Bronchial epithelial cell (primary cell): ENCODE data around the gene HYDIN. TPM values are rescaled to one million over a fixed set of nuclear protein-coding genes. Genes with fewer than 3 reads are reported as not detected.
"Not testable (repeated sequence)": the region's sequence is repeated elsewhere in the genome, so short reads cannot be mapped to it uniquely, and the experiment has no call there.

ENCODE experiments used
- DNase-seq: peaks from one replicate; pipeline ENCODE4 v3.0.0-alpha.2; 2010; ENCODE audit warnings: low read depth
- FAIRE-seq: peaks from 2 replicates; lab custom pipeline; 2011; peaks lifted over from hg19 to GRCh38; lab: Jason Lieb, UNC
- H3K27me3 ChIP-seq: 2 replicates; pipeline ENCODE4 v1.5.1; 2011; ENCODE audit warnings: low read length; ENCODE audit not compliant: control insufficient read depth, insufficient read depth
- H3K36me3 ChIP-seq: 2 replicates; pipeline ENCODE4 v1.5.1; 2011; ENCODE audit warnings: low read length; ENCODE audit not compliant: control insufficient read depth, insufficient read depth
- H3K4me3 ChIP-seq: 2 replicates; pipeline ENCODE4 v1.5.1; 2011; ENCODE audit warnings: mild to moderate bottlenecking, low read depth, low read length, control low read depth
- total RNA-seq: library from RNA; depleted of rRNA; stranded (reverse); fragments of >200 nt; gene quantifications from 2 replicates; pipeline ENCODE4 v1.2.1, GENCODE V29; 2014

Gene HYDIN
- total RNA-seq, 1 donor from 2014 or later: 1.3 TPM

DNA sequence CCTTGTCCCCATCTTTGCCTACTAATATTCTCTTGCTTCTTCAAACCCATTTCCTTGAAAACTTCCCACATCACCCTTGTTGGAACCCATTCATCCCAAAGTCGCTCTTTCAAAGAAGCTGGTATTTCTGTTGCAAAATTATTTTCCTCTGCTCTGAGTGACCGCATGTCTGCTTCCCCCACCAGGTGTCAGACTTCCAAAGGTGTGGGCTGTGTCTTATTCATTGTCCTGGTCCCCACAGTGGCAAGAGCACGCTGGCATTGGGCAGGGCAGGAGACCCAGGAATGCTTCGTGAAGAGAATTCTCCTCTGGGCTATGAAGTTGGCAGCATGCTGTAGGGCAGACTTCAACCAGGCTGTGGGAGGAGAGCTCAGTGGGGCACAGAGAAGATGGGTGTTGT, 275.6 kb downstream of the HYDIN start:
- not testable (repeated sequence) for H3K36me3 ChIP-seq, H3K27me3 ChIP-seq, H3K4me3 ChIP-seq, FAIRE-seq, DNase-seq

DNA sequence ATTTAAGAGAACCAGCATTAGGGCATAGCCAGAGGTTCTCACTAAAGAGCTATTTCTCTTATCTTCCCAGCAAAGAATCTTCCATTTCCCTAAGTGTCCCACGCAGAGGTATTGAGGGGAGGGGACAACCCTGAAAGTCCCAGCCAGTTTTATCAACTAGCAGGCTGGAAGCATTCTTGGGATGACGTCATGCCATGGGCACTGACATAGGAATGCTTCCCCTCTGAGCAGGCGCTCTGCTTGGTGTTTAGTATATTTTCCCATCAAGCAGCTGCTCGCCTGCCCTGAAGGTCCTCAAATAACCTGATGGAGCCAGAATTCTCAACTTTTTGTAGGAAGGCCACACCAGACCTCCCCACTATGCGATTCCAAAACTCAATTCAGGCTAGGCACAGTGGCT, 276.7 kb downstream of the HYDIN start:
- H3K4me3 ChIP-seq, FAIRE-seq, H3K36me3 ChIP-seq, DNase-seq, H3K27me3 ChIP-seq: not testable (repeated sequence)

DNA sequence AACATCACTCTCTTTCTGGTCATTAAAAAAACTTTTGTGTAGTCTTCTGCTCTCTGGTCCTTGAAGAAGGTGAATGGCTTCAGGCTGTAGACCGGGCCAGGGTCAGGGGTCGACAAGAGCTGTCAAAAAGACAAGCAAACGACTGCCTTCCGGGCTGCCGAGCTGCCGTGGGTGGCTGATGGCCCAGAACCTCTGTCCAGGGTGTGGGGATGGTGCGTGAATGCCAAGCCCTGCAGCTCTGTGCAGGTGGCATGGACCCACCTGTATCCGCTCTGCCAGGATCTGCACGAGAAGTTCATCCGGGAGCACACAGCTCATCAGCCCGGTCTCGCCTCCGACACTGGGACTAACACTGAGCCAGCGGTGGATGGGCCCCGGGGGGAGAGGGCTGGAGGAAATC, 287.0 kb downstream of the HYDIN start:
- not testable (repeated sequence) for H3K36me3 ChIP-seq, H3K4me3 ChIP-seq, DNase-seq, FAIRE-seq, H3K27me3 ChIP-seq

DNA sequence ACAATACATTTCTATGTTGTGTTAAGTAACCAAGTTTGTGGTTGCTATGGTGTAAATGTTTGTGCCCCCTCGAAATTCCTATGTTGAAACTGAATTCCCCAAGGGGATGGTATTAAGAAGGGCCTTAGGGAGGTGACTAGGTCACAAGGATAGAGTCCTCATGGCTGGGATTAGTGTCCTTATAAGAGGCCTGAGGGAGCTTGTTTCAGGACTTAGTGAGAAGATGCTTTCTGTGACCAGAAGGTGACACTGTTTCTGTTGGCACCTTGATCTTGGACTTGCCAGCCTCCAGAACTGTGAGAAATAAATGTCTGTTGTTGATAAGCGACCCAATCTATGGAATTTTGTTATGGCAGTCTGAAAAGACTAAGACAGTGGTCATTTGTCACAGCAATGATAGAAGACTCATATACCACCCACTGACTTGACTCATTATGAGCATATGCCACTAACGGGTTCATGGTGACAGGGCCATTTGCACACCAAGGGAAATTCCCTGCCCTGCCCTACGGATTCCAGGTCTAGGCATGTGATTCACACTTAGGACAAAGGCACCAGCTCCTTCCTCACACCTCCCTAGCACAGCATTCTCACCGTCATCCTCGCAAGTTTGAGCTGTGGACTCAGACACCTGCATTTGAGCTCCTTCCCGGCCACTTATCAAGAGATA, 290.7 kb downstream of the HYDIN start:
- not testable (repeated sequence) for H3K4me3 ChIP-seq, H3K36me3 ChIP-seq, H3K27me3 ChIP-seq, DNase-seq
- peak; percentile 55 for FAIRE-seq

DNA sequence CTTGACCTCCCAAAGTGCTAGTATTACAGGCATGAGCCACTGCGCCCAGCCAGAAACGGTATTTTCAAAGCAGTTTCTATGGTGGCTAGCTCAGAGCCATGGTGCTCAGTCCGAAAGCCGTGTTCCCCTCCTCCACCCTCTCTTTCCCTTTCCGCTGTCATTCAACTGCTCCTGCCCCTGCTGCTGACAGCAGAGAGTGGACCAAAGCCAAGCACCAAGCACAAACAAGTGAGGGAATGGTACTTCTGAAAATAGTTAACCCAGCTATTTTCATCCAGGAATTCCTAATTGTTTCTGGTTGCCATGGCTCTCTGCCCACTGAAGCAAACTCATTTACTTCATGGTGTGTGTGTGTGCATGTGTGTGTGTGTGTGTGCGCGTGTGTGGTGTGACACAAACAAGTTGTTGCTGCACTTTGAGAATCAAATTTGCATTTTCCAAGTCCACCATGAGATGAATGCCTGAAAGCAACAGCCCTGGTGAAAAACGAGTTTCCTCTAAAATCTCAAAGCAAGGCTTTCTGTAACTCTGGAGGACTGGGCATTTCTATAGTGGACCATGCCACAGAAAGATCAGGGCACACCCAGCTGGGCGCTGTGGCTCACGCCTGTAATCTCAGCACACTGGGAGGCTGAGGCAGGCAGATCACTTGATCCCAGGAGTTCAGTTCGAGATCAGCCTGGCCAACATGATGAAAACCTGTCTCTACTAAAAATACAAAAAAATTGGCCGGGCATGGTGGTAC, 293.6 kb downstream of the HYDIN start:
- not testable (repeated sequence) for DNase-seq, H3K27me3 ChIP-seq, H3K36me3 ChIP-seq, H3K4me3 ChIP-seq, FAIRE-seq

DNA sequence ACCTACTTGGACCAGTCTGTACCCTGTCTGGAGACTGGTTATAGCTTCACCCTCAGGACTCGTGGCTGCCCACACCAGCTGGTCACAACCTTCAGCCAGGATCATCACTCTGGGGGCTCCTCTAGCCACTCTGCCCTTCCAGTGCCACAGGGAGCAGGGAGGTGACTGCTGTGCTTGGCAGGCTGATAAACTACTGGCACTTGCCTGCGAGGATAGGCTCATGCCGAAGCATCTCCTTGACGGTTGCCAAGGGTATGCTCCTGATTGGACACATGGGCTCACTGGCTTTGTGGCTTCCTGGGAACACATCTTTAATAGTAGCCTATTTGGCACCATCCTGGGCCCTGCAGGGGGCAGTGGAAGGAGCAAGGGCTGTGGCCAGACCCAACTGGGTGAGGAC, 295.2 kb downstream of the HYDIN start:
- FAIRE-seq: not testable (repeated sequence)

DNA sequence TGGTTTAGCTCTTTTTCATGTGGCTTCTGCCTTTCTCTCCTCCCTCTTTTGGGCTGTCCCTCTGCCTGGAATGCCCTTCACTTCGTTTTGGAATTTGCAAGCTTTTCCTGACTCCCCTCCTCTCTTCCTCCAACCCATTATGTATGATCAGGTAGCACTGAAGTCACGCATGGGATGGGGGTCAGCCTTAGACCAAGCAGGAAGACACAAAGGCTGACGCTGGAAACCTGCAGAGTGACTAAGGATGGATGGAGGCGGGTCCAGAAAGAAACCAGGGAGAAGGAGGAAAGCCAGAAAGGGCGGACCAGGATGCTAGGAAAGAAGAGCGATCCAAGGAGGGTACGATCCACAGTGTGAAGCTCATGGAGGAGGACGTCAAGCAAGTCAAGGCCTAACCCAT, 296.8 kb downstream of the HYDIN start:
- not testable (repeated sequence) for H3K36me3 ChIP-seq, FAIRE-seq, H3K27me3 ChIP-seq, H3K4me3 ChIP-seq, DNase-seq

More for the DNA sequence above, 295.2 kb downstream of the HYDIN start:
- not testable (repeated sequence) for DNase-seq, H3K36me3 ChIP-seq, H3K27me3 ChIP-seq, H3K4me3 ChIP-seq

DNA sequence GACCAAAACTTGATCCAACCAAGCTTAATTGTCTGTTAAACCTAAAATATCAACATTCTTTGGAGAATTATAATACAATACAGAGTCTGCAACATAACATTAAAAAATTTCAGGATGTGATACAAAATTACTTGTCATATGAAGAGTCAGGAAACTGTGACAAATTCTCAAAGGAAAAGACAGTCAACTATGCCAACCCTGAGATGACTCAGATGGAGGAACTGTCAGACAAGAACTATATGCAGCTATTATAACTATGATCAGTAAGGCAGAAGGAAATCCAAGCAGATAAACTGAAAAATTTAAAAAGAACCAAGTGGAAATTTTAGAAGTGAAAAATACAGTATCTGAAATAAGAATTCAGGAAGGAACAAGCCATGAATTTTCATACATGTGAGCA, 299.8 kb downstream of the HYDIN start:
- H3K27me3 ChIP-seq, H3K4me3 ChIP-seq, DNase-seq, FAIRE-seq, H3K36me3 ChIP-seq: not testable (repeated sequence)

DNA sequence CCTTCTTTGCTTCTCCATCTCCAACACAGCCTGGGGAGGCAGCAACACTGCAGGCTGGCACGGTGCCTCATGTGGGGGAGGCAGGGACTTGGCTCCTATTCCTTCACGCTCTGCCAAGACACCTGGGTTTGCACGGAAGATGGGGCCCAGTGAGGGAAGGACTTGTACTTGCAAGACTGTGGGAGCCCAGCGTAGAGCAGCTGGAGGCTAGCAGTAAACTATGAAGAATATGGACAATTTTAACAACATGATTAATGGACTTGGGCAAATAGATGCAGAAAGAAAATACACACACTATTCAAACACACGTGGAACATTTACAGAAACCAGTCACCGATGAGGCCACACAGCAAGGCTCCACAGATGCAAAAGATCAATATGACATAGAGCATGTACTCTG, 308.4 kb downstream of the HYDIN start:
- H3K4me3 ChIP-seq, FAIRE-seq, H3K36me3 ChIP-seq, H3K27me3 ChIP-seq: not testable (repeated sequence)
- DNase-seq: peak; percentile 22

DNA sequence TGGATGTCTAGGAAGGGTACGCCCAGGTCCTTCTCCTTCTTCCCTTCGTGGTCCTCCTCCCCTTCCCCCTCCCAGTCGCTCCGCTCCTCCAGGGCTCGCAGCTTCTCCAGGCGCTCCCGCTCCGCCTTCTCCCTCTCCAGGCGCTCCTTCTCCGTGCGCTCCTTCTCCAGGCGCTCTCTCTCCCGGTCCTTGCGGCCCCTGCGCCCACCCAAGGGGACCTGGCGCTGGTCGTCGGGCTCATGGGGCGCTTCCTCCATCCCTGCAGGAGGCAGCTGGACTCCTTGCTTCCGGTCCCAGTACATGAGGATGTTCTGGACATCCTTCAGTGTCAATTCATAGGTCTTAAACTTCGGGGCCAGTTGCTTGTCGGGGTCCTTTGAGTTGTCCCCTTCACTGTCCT, 309.9 kb downstream of the HYDIN start:
- not testable (repeated sequence) for FAIRE-seq, DNase-seq, H3K36me3 ChIP-seq, H3K4me3 ChIP-seq, H3K27me3 ChIP-seq

DNA sequence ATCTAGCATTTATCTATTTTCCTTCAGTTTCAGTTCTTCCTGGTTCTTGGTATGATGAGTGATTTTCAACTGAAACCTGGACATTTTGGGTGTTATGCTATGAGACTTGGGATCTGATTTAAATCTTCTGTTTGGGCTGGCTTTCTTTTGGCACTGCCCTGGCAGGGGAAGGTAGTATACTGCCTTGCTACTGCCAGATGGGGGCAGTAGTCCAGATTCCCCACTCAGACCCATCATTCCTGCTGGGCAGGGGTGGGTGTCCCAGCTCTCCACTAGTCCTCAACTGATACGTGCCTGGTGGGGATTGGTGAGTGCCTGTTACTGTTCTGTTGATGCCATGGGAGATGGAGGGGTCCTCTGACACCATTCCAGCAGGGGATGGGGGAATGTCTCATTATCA, 342.3 kb downstream of the HYDIN start:
- not testable (repeated sequence) for H3K4me3 ChIP-seq, H3K36me3 ChIP-seq, FAIRE-seq, DNase-seq, H3K27me3 ChIP-seq

DNA sequence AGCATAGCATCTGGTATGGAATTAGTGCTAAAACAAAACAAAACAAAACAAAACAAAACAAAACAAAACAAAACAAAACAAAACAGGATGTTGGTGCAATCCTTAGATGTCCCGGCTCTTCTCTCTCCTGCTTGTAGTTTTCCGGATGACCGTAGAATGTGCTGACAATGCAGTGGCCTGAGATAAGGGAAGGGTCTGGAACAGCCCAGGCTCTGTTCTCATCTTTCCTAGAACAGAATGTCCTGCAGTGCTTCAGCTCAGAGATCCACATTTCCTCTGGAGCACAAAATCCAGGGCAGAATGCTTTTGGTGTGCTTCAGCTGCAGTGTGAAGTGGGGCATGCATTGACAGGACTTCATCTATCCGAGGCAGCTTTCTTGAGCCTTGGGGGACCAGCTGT, 345.9 kb downstream of the HYDIN start:
- FAIRE-seq, H3K36me3 ChIP-seq, H3K4me3 ChIP-seq, H3K27me3 ChIP-seq, DNase-seq: not testable (repeated sequence)

DNA sequence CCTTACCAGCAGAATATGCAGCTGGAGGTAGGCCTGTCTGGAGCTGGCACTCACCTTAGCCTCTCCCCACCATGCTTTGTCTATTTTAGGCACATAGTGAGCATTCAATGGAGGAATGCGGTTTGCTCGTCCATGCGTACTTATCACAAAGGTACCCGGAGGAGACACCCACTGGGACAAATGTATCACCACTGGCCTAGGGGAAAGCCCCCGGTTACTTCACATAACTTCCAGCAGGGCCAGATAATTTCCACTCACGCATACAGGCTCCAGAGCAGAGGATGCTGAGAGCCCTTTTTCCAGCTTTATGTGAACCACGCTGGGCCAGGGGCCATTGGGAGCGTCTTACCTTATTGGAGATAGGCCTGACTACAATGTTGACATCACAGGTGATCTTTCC, 348.2 kb downstream of the HYDIN start:
- peak; percentile 58 for FAIRE-seq
- H3K4me3 ChIP-seq, H3K27me3 ChIP-seq, DNase-seq, H3K36me3 ChIP-seq: not testable (repeated sequence)

DNA sequence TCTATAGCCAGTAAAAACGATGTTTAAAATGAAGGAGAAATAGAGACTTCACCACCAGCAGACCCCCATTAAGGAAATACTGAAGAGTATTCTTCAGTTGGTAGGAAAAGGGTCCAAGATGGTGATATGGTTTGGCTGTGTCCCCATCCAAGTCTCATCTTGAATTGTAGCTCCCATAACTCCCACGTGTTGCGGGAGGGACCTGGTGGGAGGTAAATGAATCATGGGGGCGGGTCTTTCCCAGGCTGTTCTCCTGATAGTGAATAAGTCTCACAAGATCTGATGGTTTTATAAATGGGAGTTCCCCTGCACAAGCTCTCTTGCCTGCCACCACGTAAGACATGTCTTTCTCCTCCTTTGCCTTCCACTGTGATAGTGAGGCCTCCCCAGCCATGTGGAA, 352.6 kb downstream of the HYDIN start:
- DNase-seq: peak; percentile 21
- not testable (repeated sequence) for H3K4me3 ChIP-seq, H3K27me3 ChIP-seq, FAIRE-seq, H3K36me3 ChIP-seq

DNA sequence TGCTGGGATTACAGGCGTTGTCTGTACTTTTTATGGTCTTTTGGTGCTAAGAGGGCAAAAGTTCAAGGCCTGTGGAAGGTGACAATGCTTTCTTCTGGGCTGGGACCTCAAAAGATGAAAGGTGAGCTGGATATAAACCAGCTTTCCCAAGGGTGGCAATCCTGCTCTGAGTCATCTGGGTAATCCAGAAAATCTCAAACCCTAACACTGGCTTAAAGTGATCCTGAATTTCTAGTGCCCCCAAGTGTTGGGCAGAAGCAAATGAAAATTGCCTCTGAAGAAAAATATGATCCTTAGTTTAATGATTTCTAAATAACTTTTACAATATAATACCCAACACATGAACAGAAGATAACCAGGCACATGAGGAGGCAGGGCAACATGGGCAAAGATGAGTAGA, 354.1 kb downstream of the HYDIN start:
- H3K27me3 ChIP-seq, FAIRE-seq, DNase-seq, H3K4me3 ChIP-seq, H3K36me3 ChIP-seq: not testable (repeated sequence)
